HG02610 (cell line): ENCODE results near the gene TMEM256.

Experiments used
- ATAC-seq: cut with Tn5 transposase; IDR thresholded peaks from one replicate; pipeline ENCODE4 v1.9.1; 2021; ENCODE audit warnings: mild to moderate bottlenecking, moderate library complexity; ENCODE audit not compliant: unreplicated experiment

Gene TMEM256

DNA sequence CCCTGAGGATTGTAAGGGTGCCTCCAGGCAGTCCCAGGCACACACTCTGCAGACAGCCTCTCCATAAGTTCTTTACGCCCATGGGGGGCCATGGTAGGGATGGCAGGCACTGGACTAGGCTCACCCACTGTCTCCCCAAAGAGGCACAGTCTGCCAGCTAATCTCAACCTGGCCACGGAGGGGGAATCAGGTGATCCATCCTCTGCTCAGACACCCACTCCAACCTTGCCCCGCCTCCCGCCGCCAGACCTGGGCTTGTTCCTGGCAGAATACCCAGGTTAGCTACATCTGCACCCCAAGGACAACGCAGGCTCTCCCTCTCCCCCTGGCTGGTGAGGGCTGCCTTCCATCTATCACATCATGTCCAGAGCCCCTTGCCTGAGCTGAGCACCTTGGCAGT is 5.0 kb upstream of the TMEM256 start:
- ATAC-seq = no peak

DNA sequence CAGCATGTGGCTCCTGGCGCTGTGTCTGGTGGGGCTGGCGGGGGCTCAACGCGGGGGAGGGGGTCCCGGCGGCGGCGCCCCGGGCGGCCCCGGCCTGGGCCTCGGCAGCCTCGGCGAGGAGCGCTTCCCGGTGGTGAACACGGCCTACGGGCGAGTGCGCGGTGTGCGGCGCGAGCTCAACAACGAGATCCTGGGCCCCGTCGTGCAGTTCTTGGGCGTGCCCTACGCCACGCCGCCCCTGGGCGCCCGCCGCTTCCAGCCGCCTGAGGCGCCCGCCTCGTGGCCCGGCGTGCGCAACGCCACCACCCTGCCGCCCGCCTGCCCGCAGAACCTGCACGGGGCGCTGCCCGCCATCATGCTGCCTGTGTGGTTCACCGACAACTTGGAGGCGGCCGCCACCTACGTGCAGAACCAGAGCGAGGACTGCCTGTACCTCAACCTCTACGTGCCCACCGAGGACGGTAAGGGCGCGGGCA is 4.4 kb upstream of the TMEM256 start:
- ATAC-seq = no peak

DNA sequence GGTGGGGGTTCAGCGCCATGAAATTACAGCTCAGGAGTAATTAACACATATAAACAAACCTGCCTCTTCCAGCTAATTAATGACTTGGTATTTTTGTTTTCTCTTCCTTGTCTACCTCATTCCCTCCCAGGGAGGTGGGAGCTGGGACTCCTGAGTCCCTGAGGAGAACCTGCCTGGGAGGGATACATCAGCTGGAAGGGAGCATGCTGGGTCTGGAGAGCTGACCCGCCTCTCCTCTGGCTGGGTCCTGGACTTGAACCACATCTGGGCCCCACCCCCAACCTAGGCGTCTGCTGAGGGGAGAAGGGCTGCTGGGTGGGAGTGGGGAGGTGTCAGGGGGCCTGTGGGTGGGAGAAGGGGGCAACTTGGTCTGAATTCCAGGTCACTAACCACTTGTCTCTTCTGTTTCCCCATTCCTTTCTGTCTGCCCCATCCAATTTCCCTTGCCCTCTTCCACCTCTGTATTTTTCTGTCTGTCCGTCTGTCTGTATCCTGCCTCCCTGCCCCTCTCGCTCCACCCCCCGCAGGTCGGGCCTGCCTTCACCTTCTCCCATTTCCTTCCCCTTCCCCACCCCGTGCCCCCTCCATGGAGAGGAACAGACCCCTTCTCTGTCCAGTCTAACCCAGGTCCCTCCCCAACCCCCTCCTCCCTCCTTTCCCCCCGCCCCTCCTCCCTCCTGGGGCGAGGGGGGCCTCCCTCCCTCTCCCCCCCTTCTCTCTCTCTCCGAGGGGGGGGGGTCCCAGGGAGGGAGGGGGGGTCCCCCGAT is 3.8 kb upstream of the TMEM256 start, which contains the start of gene NLGN2:
Gene NLGN2, plus strand, starts transcription at position 361 of the 767 bp plus-strand sequence. CDS start 411 bp downstream, outside the sequence.
- ATAC-seq = no peak

- ATAC-seq = no peak
Observed at GRCh38 chr17:7407082-7407481, 3.2 kb upstream of the TMEM256 start.

- no peak for ATAC-seq
Observed at GRCh38 chr17:7406235-7406825, 2.4 kb upstream of the TMEM256 start.

DNA sequence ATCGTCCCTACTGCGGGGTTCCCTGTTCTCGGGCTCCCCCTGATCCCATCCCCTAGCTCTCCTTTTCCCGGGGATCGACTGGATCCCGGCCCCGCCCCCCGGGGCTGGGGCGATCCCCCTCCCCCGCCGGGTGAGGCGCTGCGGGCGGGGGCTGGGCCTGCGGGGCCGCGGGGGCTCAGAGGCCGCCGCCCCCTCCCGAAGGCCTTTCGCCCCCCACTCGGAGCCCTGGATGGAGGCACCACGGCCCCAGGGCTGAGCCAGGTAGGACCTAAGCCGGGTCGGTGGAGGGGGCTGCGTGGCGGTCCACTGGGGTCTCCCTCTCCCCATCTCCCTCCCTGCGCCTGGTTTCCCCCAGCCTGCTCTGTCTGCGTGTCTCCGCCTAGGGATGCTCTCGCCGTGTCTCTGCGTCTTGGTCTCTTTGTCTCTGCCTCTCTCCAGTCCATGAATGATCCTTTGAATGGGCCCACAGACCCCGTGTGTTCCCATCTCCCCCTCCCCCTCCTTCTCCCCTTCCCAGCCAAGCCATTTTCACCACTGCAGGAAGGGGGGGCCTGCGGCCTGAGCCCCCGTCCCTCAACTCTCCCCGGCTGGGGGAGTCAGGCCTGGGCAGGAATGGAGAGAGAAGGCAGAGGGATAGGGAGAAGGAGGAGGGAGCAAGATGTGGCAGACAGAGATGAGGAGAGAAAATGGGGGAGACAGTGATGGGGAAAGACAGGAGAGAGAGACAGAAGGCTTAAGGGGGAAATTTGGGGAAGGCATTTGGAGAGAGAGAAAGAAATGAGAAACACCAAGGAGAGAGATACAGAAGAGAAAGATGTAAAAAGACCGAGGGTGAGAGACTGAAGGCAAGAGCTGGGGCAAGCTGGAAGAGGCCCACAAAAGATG is 1.7 kb upstream of the TMEM256 start:
- ATAC-seq = no peak

GRCh38 chr17:7404737-7405349 is 946 bp upstream of the TMEM256 start:
- ATAC-seq = no peak

DNA sequence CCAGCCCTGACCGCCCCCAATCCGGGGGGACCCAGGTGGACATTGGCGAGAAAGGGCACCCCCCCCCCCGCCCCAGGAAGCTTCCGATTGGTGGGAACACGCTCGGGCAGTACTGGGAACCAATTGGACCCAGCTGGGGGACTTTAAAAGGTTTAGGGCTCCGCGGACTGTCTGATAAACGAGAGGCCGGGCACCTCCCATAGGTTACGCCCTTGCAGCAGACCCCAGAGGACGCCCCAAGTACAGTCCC is 245 bp downstream of the TMEM256 start:
- ATAC-seq = no peak

DNA sequence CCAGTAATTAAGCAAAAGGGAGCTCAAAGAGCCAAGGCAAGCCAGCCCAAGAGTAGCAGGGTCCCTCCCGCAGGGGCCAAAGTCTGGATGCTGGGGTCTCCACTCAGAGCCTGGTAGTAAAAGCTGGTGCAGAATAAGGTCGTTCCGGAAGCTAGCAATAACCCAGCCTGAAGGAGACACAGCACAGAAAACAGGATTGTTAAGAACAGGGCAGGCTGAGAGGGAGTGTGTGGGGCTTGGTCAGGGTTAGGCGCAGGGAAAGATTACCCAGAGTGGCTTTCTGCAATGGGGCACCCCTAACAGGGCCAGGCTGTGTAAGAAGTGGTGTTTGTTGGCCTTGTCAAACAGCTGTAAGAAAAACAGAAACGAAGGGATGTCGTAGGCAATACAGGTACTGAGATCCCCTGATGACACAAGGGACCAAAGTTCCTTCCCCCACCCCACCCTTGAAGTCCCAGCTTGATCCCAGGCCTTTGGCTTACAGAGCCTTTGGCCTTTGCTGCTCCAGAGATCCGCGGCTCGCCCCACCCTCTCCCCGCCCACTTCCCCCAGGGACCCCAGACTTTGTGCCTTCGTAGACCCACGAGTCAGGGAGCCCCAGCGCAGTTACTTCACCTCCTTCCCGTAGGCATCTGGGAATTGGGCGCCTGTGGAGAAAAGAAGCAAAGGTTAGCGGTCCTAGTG is 712 bp downstream of the TMEM256 start:
- ATAC-seq = no peak

- no peak for ATAC-seq
Observed at GRCh38 chr17:7398612-7399011, 5.3 kb downstream of the TMEM256 start.

DNA sequence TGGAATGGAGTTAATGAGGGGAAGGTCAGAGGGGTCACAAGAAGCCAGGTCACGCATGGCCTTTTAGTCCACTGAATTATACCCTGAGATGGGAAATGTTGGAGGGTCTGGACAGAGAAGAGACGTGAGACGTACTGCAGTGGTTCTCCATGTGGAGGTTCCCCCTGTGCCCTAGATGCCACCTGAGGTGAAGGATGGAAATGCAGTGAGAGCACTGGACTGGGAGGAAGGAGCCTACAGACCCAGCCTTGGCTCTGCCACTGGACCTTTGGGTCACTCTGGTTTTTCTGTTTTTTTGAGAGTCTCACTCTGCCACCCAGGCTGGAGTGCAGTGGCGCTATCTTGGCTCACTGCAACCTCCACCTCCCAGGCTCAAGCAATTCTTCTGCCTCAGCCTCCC is 7.8 kb downstream of the TMEM256 start:
- no peak for ATAC-seq

- ATAC-seq = peak; percentile 72
Observed at GRCh38 chr17:7394452-7395191, 9.3 kb downstream of the TMEM256 start, which contains the start of gene PLSCR3. Gene PLSCR3, minus strand, starts transcription at chr17:7394525. Its CDS starts 415 bp downstream, at chr17:7394110.

GRCh38 chr17:7393613-7394451 is 10.1 kb downstream of the TMEM256 start:
- peak; percentile 38 for ATAC-seq

DNA sequence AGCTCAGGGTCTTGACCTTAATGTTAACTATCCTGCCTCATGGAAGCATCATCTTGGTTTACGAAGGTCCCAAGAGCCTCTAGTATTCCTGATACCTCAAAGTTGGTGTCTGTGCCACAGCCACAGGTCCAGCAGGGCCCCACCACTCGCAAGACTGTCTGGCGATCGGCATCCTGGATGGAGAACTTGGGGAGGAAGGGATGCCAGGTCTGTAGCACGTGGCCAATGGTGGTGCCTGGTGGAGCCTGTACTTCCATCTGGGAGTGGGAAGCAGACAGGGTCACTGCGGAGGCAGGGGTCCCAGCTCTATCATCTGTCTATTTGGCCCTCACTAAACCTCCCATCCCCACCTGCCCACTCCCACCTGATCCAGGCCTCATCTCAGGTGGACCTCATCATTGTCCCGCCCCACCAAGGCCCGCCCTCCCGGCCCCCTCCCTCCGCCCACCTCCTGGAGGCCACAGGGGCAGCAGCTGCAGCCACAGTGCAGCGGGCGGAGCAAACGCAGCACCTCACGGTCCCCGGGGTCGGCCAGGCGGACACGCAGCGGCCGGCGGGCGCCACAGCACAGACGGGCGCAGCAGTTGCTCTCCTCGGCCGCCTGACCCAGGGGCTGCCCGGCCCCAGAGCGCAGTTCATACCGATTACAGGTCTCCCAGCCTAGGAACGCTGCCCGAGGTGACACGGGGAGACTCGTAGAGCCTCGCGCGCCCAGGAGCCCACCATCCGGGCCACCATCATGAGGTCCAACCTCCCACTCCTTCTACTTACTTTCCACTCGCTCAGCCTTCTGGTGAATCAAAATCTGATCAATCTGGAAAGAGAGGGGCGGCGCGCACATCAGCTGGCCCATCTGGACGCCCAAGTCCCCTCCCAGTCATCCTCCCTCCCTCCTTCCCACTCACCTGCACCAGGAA is 10.9 kb downstream of the TMEM256 start:
- ATAC-seq = no peak

DNA sequence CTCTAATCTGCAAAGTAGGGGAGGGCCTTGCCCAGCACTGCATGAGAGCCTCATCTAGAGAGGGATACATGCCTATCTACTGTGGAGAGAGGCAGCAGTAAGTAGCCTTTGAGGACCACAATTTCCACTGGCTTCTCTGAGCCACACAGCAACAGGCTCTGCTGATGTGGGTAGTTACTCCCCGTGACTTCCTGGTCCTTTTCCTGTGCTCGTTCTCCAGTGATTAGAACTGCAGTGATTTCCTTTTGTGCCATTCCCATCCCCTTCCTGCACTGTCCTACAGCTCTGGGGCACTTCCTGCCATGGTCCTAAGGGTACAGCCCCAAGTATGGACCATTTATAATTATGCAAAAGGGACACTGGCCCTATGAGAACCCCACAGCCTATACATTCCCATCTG is 12.6 kb downstream of the TMEM256 start:
- no peak for ATAC-seq

- no peak for ATAC-seq
Observed at GRCh38 chr17:7389924-7390910, 13.7 kb downstream of the TMEM256 start.

- no peak for ATAC-seq
Observed at GRCh38 chr17:7388856-7389255, 15.0 kb downstream of the TMEM256 start.
